ENCODE data around the gene USP10.
A peak's percentile ranks its signal among the peaks of the same experiment; 100 is the strongest.

USP10 gene

DNA sequence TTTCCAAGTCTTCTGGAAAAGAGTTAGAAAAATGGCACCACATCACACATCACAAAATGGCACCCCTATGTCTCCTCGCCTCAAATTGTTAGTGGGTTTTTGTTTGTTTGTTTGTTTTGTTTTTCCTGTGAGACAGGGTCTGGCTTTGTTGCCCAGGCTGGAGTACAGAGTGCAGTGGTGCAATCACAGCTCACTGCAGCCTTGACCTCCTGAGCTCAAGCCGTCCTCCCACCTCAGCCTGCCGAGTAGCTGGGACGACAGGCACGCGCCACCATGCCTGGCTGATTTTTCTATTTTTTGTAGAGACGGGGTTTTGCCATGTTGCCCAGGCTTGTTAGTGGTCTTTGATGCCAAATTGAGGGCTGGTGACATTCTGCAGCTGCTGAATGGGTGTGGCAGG, 116.2 kb downstream of the USP10 start (continued):
- TF ChIP-seq, protein P1, sequence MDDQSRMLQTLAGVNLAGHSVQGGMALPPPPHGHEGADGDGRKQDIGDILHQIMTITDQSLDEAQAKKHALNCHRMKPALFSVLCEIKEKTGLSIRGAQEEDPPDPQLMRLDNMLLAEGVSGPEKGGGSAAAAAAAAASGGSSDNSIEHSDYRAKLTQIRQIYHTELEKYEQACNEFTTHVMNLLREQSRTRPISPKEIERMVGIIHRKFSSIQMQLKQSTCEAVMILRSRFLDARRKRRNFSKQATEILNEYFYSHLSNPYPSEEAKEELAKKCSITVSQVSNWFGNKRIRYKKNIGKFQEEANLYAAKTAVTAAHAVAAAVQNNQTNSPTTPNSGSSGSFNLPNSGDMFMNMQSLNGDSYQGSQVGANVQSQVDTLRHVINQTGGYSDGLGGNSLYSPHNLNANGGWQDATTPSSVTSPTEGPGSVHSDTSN (CRISPR knock-in tag; IDR thresholded peaks at IDR 0.05) = no peak

DNA sequence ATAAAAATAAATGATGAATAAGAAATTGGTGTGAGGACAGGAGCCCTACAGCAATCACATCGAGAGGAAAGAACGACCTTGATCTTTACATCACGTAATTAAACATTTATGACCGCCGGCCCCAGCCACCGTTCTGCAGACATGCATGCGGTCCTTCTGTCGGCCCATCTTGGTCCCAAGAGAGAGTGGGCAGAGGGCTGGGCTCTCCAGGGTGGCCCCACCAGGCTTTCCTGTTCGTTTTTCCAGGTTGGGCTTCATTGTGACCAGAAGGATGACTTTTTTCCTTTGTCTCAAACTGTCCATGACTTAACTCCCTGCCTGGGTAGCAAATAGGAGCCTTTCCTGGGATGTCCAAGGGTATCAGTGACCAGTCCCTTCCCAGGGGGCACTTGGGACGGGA, 116.7 kb downstream of the USP10 start:
- POLR2A ChIA-PET = no interaction called here
- Histone ChIP-seq H3K27ac (ENCODE audit: extremely low read depth, low read depth, low read length) (no peak overlapping the region), H3K9me3 (ENCODE audit: control insufficient read depth, insufficient read depth, low read depth, low read length) (no peaks in the 10 kb centered on the region), H3K4me3 (ENCODE audit: low read depth, low read length) (no peak overlapping the region), H3K36me3 (ENCODE audit: control insufficient read depth in 2 of 2, insufficient read depth in 1 of 2, low read length in 2 of 2) (no peaks in the 10 kb centered on the region), H3K4me1 (ENCODE audit: control insufficient read depth, insufficient read depth, low read length) (no peaks in the 10 kb centered on the region)
- CTCF ChIA-PET = no interaction called here
- TF ChIP-seq ZNF600 (tag by site-specific recombination; IDR thresholded peaks at IDR 0.05) = no peak
- TF ChIP-seq ZNF776 (tag by site-specific recombination; IDR thresholded peaks at IDR 0.05; ENCODE audit: borderline replicate concordance) = no peak
- TF ChIP-seq, protein P2, sequence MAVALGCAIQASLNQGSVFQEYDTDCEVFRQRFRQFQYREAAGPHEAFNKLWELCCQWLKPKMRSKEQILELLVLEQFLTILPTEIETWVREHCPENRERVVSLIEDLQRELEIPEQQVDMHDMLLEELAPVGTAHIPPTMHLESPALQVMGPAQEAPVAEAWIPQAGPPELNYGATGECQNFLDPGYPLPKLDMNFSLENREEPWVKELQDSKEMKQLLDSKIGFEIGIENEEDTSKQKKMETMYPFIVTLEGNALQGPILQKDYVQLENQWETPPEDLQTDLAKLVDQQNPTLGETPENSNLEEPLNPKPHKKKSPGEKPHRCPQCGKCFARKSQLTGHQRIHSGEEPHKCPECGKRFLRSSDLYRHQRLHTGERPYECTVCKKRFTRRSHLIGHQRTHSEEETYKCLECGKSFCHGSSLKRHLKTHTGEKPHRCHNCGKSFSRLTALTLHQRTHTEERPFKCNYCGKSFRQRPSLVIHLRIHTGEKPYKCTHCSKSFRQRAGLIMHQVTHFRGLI (tag by site-specific recombination; IDR thresholded peaks at IDR 0.05) = peak; percentile 58

DNA sequence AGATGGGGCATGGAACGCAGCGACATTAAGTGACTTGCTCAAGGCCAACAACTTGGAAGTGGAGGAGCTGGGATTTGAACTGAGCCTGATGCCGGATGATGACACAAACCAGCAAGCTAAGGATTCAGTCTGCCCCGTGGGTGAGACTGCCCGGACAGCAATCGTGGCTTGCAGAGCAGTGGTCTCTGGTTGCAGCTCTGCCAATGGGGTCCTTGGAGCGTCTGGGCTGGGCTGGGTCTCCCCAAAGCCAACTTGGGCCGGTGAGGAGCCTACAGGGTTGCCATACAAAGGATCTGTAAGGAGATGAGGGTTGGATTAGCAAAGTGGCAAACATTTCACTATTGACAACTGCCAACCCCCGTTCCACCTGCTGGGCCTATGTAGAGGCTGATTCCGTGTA, 117.4 kb downstream of the USP10 start:
- Histone ChIP-seq H3K36me3 (ENCODE audit: control insufficient read depth in 2 of 2, insufficient read depth in 1 of 2, low read length in 2 of 2) (no peaks in the 10 kb centered on the region), H3K27ac (ENCODE audit: extremely low read depth, low read depth, low read length) (no peak overlapping the region), H3K4me1 (ENCODE audit: control insufficient read depth, insufficient read depth, low read length) (no peaks in the 10 kb centered on the region), H3K9me3 (ENCODE audit: control insufficient read depth, insufficient read depth, low read depth, low read length) (no peaks in the 10 kb centered on the region), H3K4me3 (ENCODE audit: low read depth, low read length) (no peak overlapping the region)
- TF ChIP-seq YY1 (tag by site-specific recombination; IDR thresholded peaks at IDR 0.05) (no peak), ZNF560 (tag by site-specific recombination; IDR thresholded peaks at IDR 0.05; ENCODE audit: borderline replicate concordance) (no peak), SP7 (tag by site-specific recombination; IDR thresholded peaks at IDR 0.05) (no peak), ZNF133 (tag by site-specific recombination; IDR thresholded peaks at IDR 0.05) (no peak), ZNF501 (tag by site-specific recombination; IDR thresholded peaks at IDR 0.05) (no peak)
- TF ChIP-seq, protein P3, sequence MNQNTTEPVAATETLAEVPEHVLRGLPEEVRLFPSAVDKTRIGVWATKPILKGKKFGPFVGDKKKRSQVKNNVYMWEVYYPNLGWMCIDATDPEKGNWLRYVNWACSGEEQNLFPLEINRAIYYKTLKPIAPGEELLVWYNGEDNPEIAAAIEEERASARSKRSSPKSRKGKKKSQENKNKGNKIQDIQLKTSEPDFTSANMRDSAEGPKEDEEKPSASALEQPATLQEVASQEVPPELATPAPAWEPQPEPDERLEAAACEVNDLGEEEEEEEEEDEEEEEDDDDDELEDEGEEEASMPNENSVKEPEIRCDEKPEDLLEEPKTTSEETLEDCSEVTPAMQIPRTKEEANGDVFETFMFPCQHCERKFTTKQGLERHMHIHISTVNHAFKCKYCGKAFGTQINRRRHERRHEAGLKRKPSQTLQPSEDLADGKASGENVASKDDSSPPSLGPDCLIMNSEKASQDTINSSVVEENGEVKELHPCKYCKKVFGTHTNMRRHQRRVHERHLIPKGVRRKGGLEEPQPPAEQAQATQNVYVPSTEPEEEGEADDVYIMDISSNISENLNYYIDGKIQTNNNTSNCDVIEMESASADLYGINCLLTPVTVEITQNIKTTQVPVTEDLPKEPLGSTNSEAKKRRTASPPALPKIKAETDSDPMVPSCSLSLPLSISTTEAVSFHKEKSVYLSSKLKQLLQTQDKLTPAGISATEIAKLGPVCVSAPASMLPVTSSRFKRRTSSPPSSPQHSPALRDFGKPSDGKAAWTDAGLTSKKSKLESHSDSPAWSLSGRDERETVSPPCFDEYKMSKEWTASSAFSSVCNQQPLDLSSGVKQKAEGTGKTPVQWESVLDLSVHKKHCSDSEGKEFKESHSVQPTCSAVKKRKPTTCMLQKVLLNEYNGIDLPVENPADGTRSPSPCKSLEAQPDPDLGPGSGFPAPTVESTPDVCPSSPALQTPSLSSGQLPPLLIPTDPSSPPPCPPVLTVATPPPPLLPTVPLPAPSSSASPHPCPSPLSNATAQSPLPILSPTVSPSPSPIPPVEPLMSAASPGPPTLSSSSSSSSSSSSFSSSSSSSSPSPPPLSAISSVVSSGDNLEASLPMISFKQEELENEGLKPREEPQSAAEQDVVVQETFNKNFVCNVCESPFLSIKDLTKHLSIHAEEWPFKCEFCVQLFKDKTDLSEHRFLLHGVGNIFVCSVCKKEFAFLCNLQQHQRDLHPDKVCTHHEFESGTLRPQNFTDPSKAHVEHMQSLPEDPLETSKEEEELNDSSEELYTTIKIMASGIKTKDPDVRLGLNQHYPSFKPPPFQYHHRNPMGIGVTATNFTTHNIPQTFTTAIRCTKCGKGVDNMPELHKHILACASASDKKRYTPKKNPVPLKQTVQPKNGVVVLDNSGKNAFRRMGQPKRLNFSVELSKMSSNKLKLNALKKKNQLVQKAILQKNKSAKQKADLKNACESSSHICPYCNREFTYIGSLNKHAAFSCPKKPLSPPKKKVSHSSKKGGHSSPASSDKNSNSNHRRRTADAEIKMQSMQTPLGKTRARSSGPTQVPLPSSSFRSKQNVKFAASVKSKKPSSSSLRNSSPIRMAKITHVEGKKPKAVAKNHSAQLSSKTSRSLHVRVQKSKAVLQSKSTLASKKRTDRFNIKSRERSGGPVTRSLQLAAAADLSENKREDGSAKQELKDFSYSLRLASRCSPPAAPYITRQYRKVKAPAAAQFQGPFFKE (tag by site-specific recombination; IDR thresholded peaks at IDR 0.05; ENCODE audit: borderline replicate concordance) = no peak
- TF ChIP-seq, protein P4, sequence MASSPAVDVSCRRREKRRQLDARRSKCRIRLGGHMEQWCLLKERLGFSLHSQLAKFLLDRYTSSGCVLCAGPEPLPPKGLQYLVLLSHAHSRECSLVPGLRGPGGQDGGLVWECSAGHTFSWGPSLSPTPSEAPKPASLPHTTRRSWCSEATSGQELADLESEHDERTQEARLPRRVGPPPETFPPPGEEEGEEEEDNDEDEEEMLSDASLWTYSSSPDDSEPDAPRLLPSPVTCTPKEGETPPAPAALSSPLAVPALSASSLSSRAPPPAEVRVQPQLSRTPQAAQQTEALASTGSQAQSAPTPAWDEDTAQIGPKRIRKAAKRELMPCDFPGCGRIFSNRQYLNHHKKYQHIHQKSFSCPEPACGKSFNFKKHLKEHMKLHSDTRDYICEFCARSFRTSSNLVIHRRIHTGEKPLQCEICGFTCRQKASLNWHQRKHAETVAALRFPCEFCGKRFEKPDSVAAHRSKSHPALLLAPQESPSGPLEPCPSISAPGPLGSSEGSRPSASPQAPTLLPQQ (tag by site-specific recombination; IDR thresholded peaks at IDR 0.05) = no peak
- TF ChIP-seq, protein P5, sequence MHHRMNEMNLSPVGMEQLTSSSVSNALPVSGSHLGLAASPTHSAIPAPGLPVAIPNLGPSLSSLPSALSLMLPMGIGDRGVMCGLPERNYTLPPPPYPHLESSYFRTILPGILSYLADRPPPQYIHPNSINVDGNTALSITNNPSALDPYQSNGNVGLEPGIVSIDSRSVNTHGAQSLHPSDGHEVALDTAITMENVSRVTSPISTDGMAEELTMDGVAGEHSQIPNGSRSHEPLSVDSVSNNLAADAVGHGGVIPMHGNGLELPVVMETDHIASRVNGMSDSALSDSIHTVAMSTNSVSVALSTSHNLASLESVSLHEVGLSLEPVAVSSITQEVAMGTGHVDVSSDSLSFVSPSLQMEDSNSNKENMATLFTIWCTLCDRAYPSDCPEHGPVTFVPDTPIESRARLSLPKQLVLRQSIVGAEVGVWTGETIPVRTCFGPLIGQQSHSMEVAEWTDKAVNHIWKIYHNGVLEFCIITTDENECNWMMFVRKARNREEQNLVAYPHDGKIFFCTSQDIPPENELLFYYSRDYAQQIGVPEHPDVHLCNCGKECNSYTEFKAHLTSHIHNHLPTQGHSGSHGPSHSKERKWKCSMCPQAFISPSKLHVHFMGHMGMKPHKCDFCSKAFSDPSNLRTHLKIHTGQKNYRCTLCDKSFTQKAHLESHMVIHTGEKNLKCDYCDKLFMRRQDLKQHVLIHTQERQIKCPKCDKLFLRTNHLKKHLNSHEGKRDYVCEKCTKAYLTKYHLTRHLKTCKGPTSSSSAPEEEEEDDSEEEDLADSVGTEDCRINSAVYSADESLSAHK (tag by site-specific recombination; IDR thresholded peaks at IDR 0.05) = no peak
- TF ChIP-seq, protein P6, sequence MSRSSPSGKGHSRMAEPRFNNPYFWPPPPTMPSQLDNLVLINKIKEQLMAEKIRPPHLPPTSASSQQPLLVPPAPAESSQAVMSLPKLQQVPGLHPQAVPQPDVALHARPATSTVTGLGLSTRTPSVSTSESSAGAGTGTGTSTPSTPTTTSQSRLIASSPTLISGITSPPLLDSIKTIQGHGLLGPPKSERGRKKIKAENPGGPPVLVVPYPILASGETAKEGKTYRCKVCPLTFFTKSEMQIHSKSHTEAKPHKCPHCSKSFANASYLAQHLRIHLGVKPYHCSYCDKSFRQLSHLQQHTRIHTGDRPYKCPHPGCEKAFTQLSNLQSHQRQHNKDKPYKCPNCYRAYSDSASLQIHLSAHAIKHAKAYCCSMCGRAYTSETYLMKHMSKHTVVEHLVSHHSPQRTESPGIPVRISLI (tag by site-specific recombination; IDR thresholded peaks at IDR 0.05) = no peak
- CTCF ChIA-PET = interaction anchor here (0.8 kb wide), 1 partner anchor 114 kb away, joined by 3 read pairs; no protein-coding TSS in a partner anchor
- POLR2A ChIA-PET = no interaction called here

All from HEK293 (cell line).